ENCODE measurements around the gene LGALS7.

Gene LGALS7

GRCh38 chr19:38737921-38738737, 35.2 kb downstream of the LGALS7 start:
- DNase-seq = no peak

GRCh38 chr19:38737281-38737865, 35.9 kb downstream of the LGALS7 start:
- no peak for DNase-seq

- peak; percentile 86 for DNase-seq
Measured at GRCh38 chr19:38736413-38737280, 36.7 kb downstream of the LGALS7 start.

- peak; percentile 86 for DNase-seq
Measured at GRCh38 chr19:38736036-38736412, 37.3 kb downstream of the LGALS7 start.

GRCh38 chr19:38735257-38735686, 38.0 kb downstream of the LGALS7 start:
- DNase-seq = peak; percentile 77

GRCh38 chr19:38734426-38735256, 38.7 kb downstream of the LGALS7 start:
- DNase-seq = peak; percentile 74

GRCh38 chr19:38734176-38734425, 39.2 kb downstream of the LGALS7 start:
- no peak for DNase-seq

- DNase-seq = no peak
Measured at GRCh38 chr19:38733493-38734175, 39.7 kb downstream of the LGALS7 start.

- DNase-seq = no peak
Measured at GRCh38 chr19:38733241-38733492, 40.1 kb downstream of the LGALS7 start.

GRCh38 chr19:38731654-38732301, 41.5 kb downstream of the LGALS7 start:
- DNase-seq = no peak

- DNase-seq = no peak
Measured at GRCh38 chr19:38730731-38731589, 42.4 kb downstream of the LGALS7 start.

GRCh38 chr19:38730470-38730730, 42.9 kb downstream of the LGALS7 start:
- DNase-seq = no peak

- peak; percentile 92 for DNase-seq
Measured at GRCh38 chr19:38729653-38730469, 43.5 kb downstream of the LGALS7 start.

- no peak for DNase-seq
Measured at GRCh38 chr19:38728752-38729541, 44.4 kb downstream of the LGALS7 start.

GRCh38 chr19:38727868-38728660, 45.3 kb downstream of the LGALS7 start:
- no peak for DNase-seq

- DNase-seq = no peak
Measured at GRCh38 chr19:38727306-38727867, 45.9 kb downstream of the LGALS7 start.

GRCh38 chr19:38726761-38727301, 46.5 kb downstream of the LGALS7 start:
- no peak for DNase-seq

GRCh38 chr19:38726284-38726673, 47.0 kb downstream of the LGALS7 start:
- no peak for DNase-seq
